OCI-M1 (cell line): Measurements from ENCODE around the gene PTPRF.
A peak's percentile ranks its signal among the peaks of the same experiment; 100 is the strongest.
"Not testable (repeated sequence)": the region's sequence is repeated elsewhere in the genome, so short reads cannot be mapped to it uniquely, and the experiment has no call there.

Source experiments
- DNase-seq: peaks from one replicate; lab custom pipeline; 2025; lab: John Stamatoyannopoulos, UW

Gene PTPRF

DNA sequence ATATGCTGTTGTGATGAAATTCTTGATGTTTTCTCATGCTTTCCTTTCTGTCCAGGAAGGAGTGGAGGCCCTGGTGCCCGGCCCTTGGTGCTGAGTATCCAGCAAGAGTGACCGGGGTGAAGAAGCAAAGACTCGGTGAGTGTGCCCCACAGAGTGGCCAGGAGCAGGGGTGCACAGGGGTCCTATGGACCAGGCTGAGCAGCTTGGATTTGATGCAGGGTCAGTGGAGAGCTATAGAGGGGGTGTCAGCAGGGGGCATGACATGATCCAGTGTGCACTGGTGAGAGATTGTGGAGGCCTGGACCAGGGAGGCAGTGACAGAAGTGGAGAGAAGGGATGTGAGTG is 7.4 kb downstream of the PTPRF start:
- no peak for DNase-seq

DNA sequence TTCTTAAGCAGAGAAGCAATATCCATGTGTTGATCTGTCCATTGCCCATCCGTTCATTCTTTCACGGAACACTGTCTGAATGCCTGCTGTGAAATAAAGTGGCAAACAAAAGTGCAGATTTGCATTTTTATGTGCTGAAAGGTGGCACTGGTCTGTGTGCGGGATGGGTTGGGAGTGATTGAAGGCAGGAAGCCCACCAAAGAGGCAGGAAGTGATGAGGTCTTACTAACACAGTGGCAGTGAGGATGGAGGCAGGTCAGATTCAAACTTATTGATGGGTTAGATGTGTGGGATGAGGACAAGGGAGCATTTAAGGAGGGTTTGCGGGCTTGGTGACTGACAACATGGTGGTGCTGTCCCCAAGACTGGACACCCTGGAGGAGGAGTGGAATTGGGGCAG is 8.3 kb downstream of the PTPRF start:
- no peak for DNase-seq

DNA sequence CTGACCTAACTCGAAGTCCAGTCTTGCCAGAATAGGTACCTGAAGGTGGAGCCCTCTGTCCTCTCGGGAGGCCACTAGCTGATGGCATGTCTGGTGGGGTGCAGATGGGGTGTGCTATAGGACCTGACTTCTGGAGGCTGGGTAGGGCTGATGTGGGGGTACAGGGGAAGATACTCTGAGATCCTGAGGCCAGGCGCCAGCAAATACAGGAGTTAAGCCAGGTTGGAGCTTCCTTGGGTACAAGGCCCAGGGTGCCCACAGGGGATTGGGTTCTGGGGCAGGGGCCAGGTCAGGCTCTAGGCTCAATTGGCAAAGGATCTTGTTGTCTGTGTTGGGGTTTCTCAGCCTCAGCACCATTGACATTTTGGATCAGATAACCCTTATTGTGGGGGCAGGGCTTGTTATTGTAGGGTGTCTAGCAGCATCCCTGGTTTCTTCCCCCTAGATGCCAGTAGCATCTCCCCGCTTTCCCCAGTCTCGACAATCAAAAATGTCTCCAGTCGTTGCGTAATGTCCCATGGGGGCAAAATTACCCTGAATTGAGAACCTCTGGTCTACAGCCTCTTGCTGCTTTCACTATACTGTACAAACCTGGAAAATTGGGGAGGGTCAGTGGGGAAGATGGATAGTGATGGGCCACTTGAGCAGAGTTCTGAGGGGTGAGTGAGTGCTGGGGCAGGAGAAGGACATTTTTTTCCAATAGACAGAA is 9.2 kb downstream of the PTPRF start:
- no peak for DNase-seq

DNA sequence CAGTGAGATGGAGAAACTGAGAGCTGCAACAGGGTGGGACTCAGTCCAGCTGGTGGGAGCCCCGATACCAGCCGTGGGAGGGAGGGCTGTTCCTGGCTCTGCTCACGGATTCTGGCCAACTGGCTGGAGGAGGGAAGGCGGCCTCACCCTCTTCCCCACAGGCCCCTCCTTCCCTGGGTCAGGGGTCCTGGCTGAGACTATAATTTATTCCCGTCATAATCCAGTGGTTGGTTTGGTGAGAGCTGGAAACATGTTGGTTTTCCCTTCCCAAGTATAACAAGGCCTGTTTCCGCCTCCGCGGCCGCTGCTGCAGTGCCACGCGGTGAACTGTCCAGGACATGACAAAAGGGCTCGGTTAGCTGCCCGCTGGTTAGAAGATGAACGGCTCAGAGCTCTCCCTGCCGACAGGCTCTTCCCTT is 10.0 kb downstream of the PTPRF start:
- DNase-seq: no peak

DNA sequence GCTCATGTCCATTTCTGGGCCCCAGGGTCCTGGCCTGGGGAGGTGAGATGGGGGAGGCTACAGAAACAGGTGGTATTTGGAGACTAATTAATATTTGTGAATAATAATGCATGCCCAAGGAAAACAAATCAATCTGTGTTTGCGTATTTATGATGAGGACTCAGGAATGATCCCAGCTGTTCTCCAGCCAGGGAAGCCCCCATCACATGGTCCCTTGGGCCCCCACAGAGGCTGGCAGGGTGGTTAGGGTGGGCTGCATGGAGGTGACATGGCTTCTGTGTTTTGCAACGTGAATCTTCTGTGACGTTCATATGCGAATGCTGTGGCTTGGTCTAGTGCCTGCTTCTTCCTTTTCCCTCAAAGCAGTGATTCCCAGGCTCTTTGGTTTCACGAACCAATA is 10.5 kb downstream of the PTPRF start:
- no peak for DNase-seq

DNA sequence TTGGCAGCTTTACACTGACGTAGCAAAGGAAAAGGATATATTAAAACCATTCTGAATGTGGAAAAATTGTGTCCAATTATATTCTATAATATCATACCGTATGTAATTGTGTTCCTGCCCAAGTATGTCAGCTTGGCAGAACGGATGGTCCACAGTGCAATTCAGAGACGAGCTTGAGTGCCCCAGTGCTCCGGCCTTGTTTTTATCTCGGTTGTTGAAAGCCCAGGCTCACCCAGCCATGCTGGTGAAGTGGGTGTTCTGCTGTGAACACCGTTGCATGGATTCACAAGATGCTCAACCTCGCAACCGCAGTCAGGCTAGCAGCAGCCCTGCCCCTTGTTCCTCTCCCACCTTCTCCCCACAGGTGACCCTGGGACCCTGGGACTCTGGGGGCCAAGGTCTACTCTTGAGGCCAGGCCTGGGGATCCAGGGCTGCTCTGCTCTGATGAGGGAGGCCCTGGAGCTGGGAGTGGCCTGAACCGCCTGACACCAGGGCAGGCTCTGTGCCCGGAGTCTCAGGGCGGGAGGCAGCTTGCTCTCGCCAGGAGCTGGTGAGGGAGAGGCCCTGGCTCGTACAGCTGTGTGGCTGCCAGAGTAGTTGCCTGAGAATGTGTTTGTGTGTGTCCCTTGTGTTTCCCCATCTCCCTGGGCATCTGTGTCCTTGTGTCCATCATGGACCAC is 11.2 kb downstream of the PTPRF start:
- no peak for DNase-seq

DNA sequence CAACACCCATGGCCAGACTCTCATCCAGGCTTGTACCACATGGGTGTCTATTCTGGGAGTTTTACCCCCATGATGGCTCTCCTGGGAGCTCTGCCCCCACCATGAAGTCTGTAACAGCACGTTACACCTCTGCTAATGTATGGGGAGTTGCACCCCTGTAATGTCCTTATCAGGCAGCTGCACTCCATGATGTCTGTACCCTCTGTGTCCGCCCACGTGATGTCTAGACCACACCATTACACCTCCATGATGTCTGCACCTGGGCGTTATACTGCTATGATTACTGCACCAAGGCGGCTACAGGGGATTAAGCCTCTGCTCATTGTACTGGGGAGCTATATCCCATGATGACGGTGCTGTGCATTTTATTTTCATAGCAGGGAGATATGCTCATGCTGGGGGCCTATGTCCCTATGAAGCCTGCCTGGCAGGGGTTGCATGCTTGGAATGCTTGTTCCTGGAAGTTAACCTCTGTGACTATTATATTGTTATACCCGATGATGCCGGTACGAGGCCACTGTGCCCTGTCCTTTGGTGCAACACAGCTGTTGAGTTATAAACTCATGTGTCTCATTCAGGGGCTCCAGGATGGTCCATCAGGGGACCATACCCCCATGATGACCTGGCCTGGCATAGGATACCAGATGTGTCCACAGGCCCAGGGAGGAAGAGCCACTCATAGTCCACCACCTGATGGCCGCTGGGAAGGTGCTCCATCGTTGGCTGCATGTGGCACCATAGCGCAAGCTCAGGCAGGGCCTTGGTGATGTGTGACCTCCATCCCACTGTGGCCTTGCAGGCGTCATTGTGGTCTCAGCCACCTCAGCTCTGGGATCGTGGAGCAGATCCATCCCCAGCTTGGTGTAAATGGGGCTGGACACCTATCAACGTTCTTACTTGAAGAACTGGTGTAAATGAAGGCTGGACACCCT is 12.1 kb downstream of the PTPRF start:
- no peak for DNase-seq

DNA sequence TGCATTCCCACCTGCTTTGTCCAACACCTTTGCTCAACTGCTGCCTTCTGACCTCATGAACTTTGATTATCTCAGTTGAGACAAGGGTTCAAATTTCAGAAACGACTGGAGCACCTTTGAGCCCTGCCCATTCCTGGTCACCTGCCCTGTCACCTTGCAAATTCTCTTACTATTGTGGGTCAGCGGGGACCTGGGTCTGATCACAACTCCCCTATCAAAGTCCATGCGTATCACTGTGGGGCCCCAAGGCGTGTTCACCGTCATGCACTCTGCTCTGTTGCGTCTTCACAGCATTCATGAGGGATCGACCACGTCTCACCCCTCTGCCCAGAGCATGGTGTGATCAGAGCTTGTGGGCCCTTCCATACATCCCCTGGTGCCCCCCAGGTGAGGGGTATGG is 12.9 kb downstream of the PTPRF start:
- DNase-seq: no peak

DNA sequence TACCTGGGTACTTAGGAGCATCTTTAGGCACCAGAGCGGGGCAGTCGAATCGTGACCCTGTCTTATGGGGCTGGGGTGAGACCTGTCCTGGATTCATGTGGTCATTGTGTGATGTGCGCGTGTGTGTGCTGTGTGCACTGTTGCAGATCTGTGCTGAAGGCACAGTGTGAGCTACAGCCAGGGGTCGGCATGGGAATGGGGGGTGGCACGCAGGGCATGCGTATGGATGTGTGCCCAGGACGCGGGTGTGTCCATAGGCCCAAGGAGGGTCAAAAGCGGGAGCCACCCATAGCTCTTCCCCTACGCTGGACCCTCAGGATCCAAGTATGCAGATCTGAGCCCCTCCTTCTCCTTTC is 14.6 kb downstream of the PTPRF start:
- no peak for DNase-seq

DNA sequence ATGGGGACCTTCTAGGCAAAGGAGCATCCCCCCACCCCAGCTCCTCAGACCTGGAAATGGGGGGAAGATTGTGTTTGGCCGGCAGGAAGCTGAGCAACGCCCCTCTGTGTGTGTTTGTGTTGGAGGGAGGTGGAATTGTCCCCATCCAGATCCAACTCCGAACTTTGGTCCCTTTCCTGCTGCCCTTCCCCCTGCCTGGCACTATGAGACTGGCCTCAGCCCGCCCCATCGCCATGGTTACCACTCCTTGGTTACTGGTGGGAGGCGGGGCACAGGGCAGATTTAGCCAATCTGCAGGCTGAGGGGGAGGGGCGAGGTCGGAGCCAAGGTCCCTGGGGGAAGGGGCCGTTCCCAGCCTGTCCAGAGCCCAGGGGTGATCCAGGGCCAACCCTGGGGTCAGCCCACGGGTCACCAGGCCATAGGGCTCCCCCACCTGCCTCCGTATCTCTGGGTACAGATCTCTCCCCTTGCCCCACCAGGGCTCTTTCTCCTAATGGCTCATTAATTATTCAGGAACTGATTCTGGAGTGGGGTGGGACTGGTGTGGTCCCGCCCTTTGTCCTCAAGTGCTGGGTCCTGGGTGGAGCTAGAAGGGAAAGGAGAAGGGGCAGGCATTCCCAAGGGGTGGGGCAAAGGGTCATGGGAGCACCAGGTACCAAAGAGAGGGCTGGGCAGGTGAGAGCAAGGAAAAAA is 15.2 kb downstream of the PTPRF start:
- peak; percentile 41 for DNase-seq

DNA sequence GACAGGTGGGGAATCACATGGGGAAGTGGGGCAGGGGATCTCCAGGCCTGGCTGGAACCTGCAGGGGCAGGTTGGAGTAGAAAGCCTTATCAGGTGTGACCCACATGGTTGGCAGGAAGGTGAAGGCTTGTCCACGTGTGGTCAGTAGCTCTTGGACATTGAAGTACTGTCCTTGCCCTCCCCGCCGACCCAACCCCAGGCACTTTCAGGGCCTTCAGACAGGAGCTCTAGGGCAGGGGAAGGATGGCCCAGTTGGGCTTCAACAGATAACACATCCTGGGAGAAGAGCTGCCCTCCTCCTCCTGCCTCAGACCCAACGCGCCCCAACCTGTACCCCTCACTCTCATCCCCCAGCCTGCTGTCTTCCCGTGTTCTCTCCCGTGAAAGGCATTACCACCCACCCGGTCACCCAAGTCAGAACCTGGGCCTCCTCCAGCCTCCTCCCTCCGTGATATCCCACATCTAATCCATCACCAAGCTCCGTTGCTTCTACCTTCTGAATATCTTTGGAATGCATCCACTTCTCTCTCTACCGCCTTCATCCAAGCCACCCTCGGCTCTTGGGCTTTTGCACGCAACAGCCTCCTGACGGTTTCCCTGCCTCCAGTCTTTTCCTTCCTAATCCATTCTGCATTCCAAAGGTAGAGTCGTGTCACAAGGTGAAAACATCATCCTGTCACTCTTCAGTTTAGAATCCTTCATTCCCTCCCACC is 15.9 kb downstream of the PTPRF start:
- no peak for DNase-seq

DNA sequence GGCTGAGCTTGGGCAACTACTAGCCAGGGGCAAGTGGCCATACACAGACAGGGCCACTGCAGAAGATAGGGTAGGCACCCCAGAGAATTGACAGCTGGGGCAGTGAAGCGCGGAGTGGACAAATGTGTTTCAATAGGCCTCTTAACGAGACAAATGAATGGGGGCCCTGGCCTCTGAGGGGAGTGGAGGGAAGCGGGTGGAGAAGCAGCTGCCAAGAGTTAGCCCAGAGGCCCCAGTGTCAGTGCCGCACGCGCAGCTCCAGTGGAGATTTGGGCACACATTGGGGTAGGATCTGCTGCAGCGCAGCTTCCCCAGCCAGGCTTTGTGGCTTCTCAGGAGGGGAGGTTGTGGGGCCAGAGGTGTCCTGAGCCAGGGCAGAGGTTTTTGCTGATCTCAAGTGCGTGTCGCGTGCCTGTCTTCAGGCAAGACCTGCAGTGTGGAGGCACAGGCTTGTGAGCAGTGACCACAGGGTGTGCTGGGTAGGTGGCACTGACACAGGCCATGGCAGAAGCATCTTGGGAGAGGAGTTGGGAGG is 16.9 kb downstream of the PTPRF start:
- no peak for DNase-seq

DNA sequence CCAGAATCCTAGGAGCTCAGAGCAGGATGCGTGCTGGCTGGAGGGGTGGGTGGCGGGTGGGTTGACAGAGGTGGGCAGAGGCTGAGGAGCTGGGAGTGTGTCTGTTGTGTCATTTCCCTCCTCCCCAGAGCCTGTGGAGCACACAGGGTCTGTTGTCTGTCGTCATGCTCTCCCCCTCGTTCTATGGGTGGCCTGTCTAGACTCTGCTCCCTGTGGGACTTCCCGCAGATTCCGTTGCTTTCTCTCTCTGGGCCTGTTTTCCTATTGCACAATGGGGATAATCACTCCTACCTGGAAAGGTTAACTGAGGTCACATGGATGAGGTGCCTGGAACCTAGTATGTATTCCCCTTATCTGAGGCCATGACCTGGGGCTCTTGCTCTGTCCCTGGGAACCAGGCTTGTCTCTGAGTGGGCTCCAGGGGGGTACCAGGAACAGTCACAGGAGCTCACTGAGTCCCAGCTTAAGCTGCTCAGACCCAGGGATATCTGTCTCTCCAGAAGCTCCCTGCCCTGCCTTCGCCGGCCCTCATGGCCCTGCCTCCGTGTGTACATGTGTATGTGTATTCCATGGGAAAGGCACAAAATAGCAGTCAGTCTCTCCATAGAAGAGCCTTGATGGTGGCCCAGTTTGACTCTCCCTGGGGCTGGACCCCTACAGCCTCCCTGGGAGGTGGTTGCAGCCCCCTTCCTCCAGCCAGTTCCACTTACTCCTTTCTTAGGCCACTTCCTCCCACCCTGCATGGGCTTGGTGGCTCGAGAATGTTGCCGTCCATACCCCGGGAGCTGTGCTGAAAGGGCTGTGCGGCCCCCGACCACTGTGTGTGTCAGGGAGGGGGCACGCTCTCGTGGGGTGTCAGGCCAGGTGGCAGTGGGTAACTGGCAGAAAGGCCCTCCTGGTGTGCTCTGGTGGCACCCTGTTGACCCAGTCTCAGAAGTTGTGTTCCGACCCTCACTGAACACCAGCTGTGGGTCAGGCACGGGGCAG is 17.9 kb downstream of the PTPRF start:
- no peak for DNase-seq

DNA sequence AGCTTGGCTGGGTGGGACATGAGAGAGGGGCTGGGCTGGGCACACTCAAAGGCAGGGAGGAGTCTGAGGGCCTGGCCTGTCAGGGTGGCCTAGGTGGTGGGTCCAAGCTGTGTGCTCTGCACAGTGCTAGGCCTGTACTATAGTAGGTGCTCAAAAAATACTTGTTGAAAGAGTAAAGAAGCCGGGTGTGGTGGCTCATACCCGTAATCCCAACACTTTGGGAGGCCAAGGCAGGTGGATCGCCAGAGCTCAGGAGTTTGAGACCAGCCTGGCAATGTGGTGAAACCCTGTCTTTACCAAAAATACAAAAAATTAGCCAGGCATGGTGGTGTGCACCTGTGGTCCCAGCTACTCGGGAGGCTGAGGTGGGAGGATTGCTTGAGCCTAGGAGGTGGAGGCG is 18.7 kb downstream of the PTPRF start:
- not testable (repeated sequence) for DNase-seq

DNA sequence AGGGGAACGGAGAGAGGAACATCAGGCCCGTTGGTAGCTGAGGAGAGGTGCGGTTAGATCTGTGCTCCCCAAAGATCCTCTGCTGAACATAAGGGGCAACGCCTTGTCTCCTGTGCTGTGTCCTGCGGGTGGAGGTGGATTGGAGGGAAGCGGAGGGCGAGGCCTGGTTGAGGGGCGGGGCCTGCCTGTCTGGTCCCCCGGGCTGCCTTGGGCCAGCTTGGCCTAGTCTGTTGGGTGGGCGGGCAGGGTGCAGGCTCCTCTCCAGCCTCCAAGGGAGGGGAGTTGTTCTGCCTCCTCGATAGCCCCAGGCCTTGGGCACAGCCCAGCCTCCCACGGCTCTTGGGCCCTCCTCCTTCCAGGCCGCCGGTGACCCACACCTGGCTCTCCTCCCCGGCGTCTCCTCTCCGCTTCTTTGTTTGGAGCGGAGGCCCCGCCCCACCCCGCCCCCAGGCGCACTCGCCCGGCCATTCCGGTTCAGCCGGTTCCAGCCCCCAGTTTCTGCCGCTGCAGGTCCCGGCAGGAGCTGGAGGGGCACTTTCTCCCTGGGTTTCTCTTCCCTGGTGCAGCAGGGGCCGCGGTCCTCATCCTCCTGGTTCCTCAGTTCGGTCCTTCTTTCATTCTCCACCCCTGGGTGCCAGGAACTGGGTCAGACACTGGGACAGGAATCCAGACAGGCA is 19.4 kb downstream of the PTPRF start:
- DNase-seq: no peak

DNA sequence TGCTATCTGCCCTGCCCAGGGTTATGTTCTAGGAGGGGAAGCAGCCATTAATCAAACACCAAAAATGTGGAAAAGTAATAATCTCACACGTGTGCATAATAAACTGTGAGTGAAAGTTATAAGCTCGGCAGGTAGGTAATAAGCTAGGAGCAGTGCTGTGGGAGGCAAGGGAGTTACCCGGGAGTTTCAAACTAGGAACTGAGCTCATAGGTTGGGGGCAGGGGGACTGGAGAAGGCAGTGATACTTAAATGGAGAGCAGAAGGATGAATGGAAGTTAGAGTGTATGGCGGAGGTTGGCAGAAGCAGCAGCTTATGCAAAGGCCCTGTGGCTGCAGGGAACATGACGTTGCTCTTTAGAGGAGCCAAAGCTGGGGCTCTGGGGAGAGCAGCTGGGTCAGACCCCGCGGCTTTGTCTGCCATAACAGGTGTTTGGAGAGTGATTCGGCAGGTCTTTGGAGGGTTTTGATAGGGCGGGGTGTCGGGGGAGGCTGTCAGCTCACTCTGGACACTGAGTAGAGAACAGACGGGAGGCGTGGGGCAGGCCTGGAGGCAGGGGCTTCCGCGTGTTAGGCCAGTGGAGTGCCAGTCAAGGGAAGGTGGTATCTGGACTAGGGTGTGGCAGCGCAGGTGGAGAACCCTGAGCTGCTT is 20.0 kb downstream of the PTPRF start:
- no peak for DNase-seq

DNA sequence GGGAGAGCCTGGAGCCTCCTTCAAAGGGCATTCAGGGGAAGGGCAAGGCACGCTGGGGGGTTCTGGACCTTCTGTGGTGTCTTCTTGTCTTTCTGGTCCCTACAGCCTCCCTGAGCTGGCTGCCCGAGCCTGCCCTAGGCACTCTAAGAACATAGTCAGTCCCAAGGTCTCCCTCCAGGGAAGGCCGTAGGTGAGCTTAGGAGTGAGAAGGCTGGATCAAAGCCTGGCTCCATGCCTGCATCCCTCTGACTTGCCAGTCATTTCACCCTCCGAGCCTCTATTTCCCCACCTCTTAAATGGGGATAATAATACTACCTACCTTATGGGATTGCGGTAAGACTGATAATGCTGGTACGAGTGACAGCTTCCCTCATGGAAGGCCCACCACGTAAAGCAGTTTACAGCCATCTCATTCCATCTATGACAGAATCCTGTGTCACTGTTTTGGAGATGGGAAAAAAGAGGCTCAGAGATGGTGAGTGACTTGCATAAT is 20.8 kb downstream of the PTPRF start:
- DNase-seq: no peak

DNA sequence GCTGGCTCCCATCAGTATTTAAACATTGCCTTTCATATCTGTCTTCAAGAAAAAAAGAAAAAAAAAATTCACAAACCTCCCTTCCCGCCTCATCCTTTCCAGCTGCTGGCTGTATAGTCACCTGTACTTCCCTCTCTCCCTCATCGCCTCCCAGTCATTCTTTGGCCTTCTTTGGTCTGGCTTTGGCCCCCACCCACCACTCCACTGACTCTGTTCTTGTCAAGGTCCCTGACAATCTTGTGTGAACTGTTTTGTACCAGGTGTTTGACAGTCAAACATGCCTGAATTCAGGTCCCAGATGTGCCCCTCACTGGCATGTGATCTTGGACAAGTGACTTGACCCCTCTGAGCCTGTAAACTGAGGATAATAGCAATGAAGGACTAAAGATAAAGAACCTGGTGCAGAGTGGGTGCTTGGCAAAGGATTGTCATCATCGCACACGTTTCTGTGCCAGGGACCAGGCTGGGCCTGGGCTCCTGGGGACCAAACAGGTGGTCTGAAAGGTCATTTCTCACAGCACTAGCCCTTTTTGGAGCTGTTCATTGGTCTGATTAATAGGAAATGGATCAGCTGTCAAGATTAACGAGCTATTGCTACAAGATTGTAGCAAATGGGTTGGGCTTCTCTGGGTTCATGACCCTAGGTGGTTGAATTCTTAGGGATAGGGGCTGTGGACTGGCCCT is 21.5 kb downstream of the PTPRF start:
- no peak for DNase-seq
